T-helper 2 cell treated with Interferon-gamma antibody and Interleukin-4, amounts not matched to agents 5 μg/mL and 100 μg/mL, for 36 hours (primary cell): Measurements from ENCODE around the gene RIPOR3.
"Not testable (repeated sequence)": the region's sequence is repeated elsewhere in the genome, so short reads cannot be mapped to it uniquely, and the experiment has no call there.

ENCODE experiments used
- DNase-seq: peaks from one replicate; pipeline ENCODE4 v3.0.0; 2021; ENCODE audit warnings: low spot score
- H3K27ac Mint-ChIP-seq: one replicate; pipeline ENCODE4 v1.8.0; 2021; ENCODE audit warnings: mild to moderate bottlenecking, mixed read lengths
- H3K27me3 Mint-ChIP-seq: one replicate; pipeline ENCODE4 v1.8.0; 2021; ENCODE audit warnings: low read depth, mixed read lengths
- H3K36me3 Mint-ChIP-seq: one replicate; pipeline ENCODE4 v1.8.0; 2021; ENCODE audit warnings: low read depth, mixed read lengths
- H3K4me1 Mint-ChIP-seq: one replicate; pipeline ENCODE4 v1.8.0; 2021; ENCODE audit warnings: low read depth, mixed read lengths
- H3K4me3 Mint-ChIP-seq: one replicate; pipeline ENCODE4 v1.8.0; 2022; ENCODE audit warnings: mild to moderate bottlenecking, moderate library complexity, mixed read lengths
- H3K9me3 Mint-ChIP-seq: one replicate; pipeline ENCODE4 v1.8.0; 2021; ENCODE audit warnings: mixed read lengths

RIPOR3 gene

GRCh38 chr20:50672400-50673145, 18.8 kb downstream of the RIPOR3 start:
- no peak for DNase-seq
- H3K4me3 Mint-ChIP-seq = no peak overlapping the region
- no peaks in the 10 kb centered on the region for H3K36me3 Mint-ChIP-seq
- no peak overlapping the region for H3K27ac Mint-ChIP-seq
- no peaks in the 10 kb centered on the region for H3K4me1 Mint-ChIP-seq
- H3K9me3 Mint-ChIP-seq = no peaks in the 10 kb centered on the region
- H3K27me3 Mint-ChIP-seq = no peaks in the 10 kb centered on the region

DNA sequence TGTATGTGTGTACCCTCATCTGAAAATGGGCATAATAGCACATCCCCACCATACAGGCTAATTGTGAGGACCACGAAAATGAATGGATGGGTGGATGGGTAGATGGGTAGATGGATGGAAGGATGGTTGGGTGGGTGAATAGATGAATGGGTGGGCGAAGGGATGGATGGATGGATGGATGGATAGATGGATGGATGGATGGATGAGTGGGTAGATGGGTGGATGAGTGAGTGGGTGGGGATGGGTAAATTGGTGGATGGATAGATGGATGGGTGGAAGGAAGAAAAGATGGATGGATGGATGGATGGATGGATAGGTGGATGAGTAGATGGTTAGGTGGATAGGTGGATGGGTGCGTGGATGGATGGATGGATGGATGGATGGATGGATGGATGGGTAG, 19.7 kb downstream of the RIPOR3 start:
- no peak for DNase-seq
- Mint-ChIP-seq H3K4me1 (no peaks in the 10 kb centered on the region), H3K36me3 (no peaks in the 10 kb centered on the region), H3K4me3 (no peak overlapping the region), H3K9me3 (no peaks in the 10 kb centered on the region), H3K27ac (no peak overlapping the region), H3K27me3 (no peaks in the 10 kb centered on the region)

- not testable (repeated sequence) for H3K4me3 Mint-ChIP-seq, H3K27ac Mint-ChIP-seq, H3K9me3 Mint-ChIP-seq, H3K36me3 Mint-ChIP-seq, H3K27me3 Mint-ChIP-seq, H3K4me1 Mint-ChIP-seq, DNase-seq
Measured at GRCh38 chr20:50671010-50671409, 20.3 kb downstream of the RIPOR3 start.

GRCh38 chr20:50670126-50670862, 21.0 kb downstream of the RIPOR3 start:
- no peaks in the 10 kb centered on the region for H3K9me3 Mint-ChIP-seq
- no peaks in the 10 kb centered on the region for H3K27me3 Mint-ChIP-seq
- H3K4me3 Mint-ChIP-seq = no peak overlapping the region
- no peaks in the 10 kb centered on the region for H3K4me1 Mint-ChIP-seq
- DNase-seq = no peak
- H3K36me3 Mint-ChIP-seq = no peaks in the 10 kb centered on the region
- no peak overlapping the region for H3K27ac Mint-ChIP-seq

DNA sequence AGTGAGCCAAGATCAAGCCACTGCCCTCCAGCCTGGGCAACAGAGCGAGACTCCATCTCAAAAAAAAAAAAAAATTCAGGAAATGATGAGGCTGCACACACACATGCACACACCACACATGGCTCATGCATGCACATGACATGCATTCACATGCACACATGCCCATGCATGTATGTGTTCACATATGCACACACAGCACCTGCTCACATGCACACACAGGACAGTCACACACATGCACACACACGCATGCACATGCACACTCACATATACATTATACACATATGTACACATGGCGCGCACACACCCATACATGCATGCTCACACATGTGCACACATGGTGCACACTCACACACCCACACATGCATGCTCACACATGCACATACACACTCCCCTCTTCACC, 22.5 kb downstream of the RIPOR3 start:
- Mint-ChIP-seq H3K4me1 (no peaks in the 10 kb centered on the region), H3K36me3 (no peaks in the 10 kb centered on the region), H3K9me3 (no peaks in the 10 kb centered on the region), H3K4me3 (no peak overlapping the region), H3K27me3 (no peaks in the 10 kb centered on the region), H3K27ac (no peak overlapping the region)
- no peak for DNase-seq

GRCh38 chr20:50668326-50668725, 23.0 kb downstream of the RIPOR3 start:
- Mint-ChIP-seq H3K27me3 (no peaks in the 10 kb centered on the region), H3K27ac (no peak overlapping the region), H3K4me3 (no peak overlapping the region), H3K9me3 (no peaks in the 10 kb centered on the region), H3K36me3 (no peaks in the 10 kb centered on the region), H3K4me1 (no peaks in the 10 kb centered on the region)
- DNase-seq = no peak

DNA sequence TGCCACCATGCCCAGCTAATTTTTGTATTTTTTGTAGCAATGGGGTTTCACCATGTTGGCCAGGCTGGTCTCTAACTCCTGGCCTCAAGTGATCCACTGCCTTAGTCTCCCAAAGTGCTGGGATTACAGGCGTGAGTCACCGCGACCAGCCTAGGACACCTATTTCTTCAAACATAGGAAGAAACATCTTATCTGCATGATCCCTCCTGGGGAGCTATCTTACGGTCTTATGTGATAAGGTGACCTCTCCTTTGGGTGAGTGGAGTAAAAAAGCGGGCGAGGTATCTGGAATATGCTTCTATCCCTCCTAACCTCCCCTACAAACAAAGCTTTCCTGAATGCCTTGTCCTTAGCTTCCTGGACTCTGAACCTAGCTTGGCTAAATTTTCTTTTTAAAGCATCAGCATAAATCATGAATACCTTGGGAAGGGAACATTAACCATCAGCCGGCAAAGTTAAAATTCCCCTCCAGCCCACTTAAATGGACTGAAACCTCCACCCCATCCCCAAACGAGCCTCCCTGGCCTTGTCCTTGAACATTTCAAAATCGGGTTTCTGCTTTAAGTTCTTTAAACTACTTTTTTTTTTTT, 24.5 kb downstream of the RIPOR3 start:
- H3K4me1 Mint-ChIP-seq = no peaks in the 10 kb centered on the region
- DNase-seq = no peak
- no peak overlapping the region for H3K27ac Mint-ChIP-seq
- no peaks in the 10 kb centered on the region for H3K27me3 Mint-ChIP-seq
- no peaks in the 10 kb centered on the region for H3K36me3 Mint-ChIP-seq
- H3K9me3 Mint-ChIP-seq = no peaks in the 10 kb centered on the region
- H3K4me3 Mint-ChIP-seq = no peak overlapping the region

DNA sequence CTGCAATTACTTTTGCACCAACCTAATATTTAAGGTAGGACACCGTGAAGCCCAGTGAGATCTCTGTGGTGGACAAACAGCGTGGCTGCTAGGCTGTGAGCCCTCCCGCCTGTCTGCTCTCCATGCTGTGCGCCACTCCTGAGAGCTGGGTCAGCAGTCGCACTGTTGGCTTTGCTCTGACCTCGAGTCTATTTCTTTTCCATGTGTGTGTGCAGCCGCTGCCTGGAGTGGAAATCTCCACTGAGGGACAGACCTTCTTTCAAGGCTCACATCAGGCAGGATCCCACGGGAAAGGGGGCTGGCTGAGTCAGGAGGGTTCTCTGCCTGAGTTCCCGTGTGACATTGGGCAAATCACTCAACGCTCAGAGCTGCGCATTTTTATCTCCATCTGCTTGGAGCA, 27.1 kb downstream of the RIPOR3 start:
- Mint-ChIP-seq H3K27me3 (peaks cover 6% of the 10 kb centered on the region), H3K4me1 (no peaks in the 10 kb centered on the region)
- no peak for DNase-seq

GRCh38 chr20:50663095-50663821, 28.1 kb downstream of the RIPOR3 start:
- Mint-ChIP-seq H3K36me3 (no peaks in the 10 kb centered on the region), H3K4me3 (no peak overlapping the region), H3K9me3 (no peaks in the 10 kb centered on the region), H3K27ac (no peak overlapping the region), H3K4me1 (no peaks in the 10 kb centered on the region), H3K27me3 (peaks cover 6% of the 10 kb centered on the region)
- DNase-seq = no peak

More for the DNA sequence above, 27.1 kb downstream of the RIPOR3 start:
- no peaks in the 10 kb centered on the region for H3K36me3 Mint-ChIP-seq
- no peaks in the 10 kb centered on the region for H3K9me3 Mint-ChIP-seq
- H3K27ac Mint-ChIP-seq = no peak overlapping the region
- no peak overlapping the region for H3K4me3 Mint-ChIP-seq

GRCh38 chr20:50659975-50660670, 31.2 kb downstream of the RIPOR3 start:
- H3K4me3 Mint-ChIP-seq = no peak overlapping the region
- H3K27ac Mint-ChIP-seq = no peak overlapping the region
- H3K27me3 Mint-ChIP-seq = peaks cover 6% of the 10 kb centered on the region
- H3K4me1 Mint-ChIP-seq = no peaks in the 10 kb centered on the region
- DNase-seq = no peak
- H3K9me3 Mint-ChIP-seq = no peaks in the 10 kb centered on the region
- H3K36me3 Mint-ChIP-seq = no peaks in the 10 kb centered on the region

- no peak for DNase-seq
- H3K36me3 Mint-ChIP-seq = no peaks in the 10 kb centered on the region
- H3K4me3 Mint-ChIP-seq = no peak overlapping the region
- H3K27me3 Mint-ChIP-seq = peaks cover 6% of the 10 kb centered on the region
- no peaks in the 10 kb centered on the region for H3K4me1 Mint-ChIP-seq
- H3K9me3 Mint-ChIP-seq = no peaks in the 10 kb centered on the region
- H3K27ac Mint-ChIP-seq = no peak overlapping the region
Measured at GRCh38 chr20:50658804-50659380, 32.5 kb downstream of the RIPOR3 start.

GRCh38 chr20:50655311-50655880, 35.9 kb downstream of the RIPOR3 start:
- no peak for DNase-seq
- peaks cover 1% of the 10 kb centered on the region for H3K27me3 Mint-ChIP-seq
- no peaks in the 10 kb centered on the region for H3K4me1 Mint-ChIP-seq
- H3K36me3 Mint-ChIP-seq = no peaks in the 10 kb centered on the region
- H3K9me3 Mint-ChIP-seq = no peaks in the 10 kb centered on the region
- no peak overlapping the region for H3K27ac Mint-ChIP-seq
- H3K4me3 Mint-ChIP-seq = no peak overlapping the region

DNA sequence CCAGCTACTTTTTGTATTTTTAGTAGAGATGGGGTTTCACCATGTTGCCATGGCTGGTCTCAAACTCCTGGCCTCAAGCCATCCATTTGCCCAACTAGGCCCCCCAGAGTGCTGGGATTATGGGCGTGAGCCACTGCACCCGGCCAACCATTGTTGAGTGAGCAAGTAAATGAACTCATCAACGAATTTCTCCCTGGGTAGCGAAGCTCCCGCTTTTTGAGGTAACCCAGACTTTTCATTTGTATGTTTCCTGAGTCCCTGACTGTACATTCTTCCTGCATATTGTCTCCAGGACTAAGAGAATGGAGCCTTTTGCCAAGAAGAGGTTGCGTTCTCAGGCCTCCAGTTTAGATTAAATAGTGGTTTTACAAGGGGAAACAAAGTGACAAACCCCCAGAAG, 36.4 kb downstream of the RIPOR3 start:
- H3K4me3 Mint-ChIP-seq = no peak overlapping the region
- no peaks in the 10 kb centered on the region for H3K4me1 Mint-ChIP-seq
- no peak for DNase-seq

More for the DNA sequence above, 36.4 kb downstream of the RIPOR3 start:
- no peaks in the 10 kb centered on the region for H3K27me3 Mint-ChIP-seq
- H3K9me3 Mint-ChIP-seq = no peaks in the 10 kb centered on the region
- H3K36me3 Mint-ChIP-seq = no peaks in the 10 kb centered on the region
- H3K27ac Mint-ChIP-seq = no peak overlapping the region
